HG03064 (cell line): ENCODE results near the gene PARVA.

Source experiments
- ATAC-seq: cut with Tn5 transposase; IDR thresholded peaks from one replicate; pipeline ENCODE4 v1.9.1; 2021; ENCODE audit warnings: low read depth; ENCODE audit not compliant: unreplicated experiment

The PARVA gene

DNA sequence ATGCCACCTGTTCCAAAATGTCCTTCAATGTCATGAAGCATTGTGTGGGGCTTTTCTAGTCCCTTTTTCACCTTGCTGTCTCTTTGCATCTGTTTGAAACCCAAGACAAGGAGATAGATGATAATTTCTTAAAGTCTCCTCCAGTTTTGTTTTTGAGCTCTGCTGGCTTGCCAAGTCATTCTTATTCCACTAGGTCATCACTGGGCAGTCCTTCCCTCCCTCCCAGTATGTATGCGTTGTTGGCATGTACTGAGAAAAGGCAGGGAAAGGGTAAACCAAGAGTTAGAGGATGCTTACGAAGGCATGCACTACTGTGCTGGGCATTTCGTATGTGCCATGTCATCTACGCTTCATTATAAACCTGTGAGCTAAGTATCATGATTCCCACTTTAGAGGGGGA, 78.6 kb downstream of the PARVA start:
- ATAC-seq = no peak

DNA sequence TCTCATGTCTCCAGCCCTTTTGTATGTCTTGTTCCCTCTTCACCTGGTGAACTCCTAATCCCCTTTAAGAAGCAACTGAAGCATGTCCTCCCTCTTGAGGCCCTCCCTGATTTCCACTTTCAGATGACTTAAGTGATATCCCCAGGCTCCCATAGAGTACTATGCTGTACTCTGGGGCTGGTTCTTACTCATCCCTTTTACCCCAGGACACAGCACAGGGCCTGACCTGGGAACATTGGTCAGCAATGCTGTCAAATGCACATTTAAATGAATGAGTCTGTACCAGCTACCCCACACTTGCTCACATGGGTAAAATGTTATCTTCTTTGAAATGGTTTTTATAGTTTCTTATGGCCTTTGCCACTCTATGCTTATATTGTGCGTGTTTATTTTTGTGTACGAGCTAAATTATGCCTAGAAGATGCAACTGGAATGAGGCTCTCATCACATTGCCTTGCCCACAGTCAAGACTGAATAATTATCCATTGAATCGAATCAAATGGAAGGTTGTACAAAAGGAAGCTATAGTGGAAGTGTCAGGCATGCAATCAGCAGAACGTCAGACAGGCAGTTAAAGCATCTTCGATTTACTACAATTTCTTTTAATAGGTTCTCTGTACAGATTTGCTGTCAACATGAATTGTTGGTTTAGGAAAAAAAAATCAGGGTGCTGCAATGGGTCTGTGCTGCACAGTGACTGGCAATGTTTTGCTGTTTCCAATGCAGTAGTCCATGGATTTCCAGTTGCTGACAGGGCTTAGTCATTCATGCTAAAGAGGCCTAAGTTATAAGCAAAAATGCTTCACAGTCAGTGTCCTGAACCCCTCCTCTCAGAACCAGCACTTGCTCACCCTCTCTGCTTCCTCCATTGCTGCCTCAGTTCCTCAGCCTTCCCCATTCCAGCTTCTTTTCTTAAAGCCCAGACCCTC, 79.5 kb downstream of the PARVA start:
- no peak for ATAC-seq

DNA sequence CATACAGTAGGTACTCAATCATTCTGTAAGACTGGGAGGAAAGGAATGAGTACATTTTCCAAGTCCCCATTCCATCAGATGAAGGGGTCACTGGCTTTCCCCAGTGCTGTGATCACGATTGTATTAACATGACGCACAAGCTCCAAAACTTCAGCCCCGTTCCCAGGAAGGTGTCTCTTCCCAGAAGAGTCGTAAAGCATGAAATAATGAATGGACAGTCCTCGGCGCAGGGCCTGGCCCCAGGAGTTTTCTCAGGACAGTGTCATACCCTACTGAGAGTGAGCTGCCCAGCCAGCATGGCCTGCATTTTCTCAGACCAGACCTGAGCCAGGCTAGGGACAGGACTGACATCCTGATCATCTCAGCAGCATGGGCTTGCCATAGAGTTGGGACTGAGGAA, 80.7 kb downstream of the PARVA start:
- ATAC-seq = no peak

DNA sequence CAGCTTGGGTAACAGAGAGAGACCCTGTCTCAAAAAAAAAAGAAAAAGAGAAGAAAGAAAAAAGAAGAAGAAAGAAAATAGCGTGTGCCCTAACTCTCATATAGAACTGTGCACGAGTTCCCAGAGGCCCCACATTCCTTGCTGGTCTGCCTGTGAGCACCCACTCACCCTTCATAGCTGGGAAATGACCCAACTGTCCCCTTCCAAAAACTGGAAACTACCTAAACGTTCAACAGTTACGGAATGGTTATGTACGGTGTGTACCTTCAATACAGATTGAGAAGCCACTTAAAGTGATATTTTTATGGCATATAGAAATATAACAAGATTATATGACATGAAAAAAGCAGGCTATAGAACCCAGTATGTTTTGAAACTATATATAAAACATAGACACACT, 82.0 kb downstream of the PARVA start:
- no peak for ATAC-seq

DNA sequence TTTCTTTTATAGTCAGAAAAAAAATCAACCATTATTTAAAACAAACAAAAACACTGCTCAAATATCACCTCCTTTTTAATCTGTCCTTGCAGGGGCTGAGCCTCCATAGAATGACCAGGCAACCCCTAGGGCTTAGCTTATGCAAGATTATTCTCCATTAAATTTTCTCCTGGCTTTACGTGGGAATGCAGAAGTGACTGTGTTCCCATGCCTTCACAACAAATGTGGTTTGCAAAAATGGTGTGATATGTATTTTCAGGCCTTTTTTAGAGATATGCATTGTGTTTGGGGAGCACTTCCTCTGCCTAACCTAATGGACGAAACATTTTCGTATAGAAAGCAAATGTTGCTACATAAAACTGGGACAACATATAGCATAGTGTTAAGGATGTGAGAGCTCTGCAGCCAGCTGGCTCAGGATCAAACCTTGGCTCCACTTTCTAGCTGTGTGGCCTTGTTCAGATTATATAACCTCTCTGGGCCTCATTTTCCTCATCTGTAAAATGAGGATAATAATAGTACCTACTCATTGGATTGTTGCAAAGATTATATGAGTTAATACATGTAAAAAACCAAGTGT, 82.6 kb downstream of the PARVA start:
- no peak for ATAC-seq

DNA sequence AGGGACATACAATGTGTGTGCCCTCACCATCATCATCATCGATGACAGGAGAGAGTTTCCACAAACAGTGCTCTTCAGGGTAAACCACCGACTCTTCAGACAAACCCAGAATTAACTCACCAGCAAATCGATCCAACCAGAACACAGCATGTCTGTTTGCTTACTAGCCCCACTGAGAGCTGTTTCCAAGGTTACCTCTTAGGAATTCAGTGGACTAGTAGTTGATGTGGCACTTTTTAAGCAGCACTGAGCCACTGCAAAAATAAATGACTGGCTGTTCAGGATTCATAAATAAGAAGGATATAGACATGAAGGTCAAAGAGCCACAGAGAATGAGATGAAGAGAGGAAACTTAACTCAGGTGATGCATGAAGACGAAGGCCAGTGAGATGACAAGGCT, 83.1 kb downstream of the PARVA start:
- no peak for ATAC-seq

DNA sequence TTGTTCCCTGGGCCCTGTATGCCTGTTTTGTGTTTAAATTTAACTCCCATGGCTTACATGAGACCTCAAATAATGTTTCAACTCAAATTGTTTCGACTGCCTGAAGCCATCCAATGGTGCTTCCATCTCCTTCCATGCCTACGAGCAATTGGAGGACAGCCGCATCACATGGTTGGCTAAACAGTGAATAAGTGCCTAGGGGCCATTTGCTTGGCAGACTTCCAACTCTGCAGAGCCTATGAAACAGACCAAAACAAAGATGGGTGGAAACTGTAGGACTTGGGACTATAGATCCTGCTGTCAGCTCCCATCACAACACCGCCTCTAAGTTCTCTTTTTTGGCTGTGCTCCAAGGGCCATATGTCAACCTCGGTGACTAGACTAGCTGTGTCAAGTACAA, 84.1 kb downstream of the PARVA start:
- ATAC-seq = no peak

DNA sequence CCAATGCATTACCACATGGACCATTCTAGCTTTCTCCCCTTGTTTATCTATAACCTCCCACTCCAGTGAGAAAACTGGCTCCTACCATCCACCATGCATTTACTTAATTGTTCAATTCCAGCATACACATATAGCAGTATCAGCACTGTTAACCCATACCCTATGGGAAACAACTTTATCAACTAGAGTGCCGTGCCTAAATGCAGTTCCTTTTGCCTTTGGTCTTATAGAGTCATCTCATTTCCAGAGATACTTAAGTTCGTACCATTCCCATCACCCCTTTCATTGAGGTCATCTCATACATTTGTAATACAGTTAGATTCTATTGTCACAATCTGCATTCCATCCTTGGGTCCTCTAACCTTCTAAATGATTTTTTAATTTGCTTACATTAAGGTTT, 86.9 kb downstream of the PARVA start:
- ATAC-seq = no peak

DNA sequence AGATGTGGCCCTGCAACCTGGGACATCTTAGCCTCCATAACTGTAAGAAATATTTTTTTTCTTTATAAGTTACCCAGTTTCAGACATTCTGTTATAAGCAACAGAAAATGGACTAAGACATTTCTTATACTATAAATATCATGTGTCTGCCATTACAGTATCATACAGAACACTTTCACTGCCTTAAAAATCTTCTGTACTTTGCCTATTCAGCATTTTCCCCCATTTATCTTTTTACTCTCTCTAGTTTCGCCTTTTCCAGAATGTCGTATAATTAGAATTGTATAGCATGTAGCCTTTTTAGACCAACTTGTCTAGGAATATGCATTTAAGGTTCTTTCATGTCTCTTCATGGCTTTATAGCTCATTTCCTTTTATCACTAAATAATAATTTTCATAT, 88.0 kb downstream of the PARVA start:
- ATAC-seq = no peak

DNA sequence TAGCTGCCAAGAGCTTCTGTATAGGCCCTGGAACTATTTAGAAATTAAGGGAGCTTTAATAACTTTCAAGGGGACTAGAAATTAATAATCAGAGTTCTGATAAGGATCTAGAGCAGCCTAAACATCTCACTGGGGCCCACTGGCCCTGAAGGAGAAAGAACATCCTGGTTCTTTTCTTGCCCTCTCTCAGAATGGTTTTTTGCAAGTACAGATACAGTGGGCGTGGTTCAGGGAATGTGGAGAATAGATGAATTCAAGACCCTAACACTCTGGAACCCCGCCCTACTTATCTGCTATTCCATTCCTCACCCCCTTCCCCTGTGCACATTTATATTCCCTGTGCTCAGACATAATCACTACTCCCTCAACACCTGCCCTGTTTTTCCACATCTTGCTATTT, 90.2 kb downstream of the PARVA start:
- ATAC-seq = no peak

DNA sequence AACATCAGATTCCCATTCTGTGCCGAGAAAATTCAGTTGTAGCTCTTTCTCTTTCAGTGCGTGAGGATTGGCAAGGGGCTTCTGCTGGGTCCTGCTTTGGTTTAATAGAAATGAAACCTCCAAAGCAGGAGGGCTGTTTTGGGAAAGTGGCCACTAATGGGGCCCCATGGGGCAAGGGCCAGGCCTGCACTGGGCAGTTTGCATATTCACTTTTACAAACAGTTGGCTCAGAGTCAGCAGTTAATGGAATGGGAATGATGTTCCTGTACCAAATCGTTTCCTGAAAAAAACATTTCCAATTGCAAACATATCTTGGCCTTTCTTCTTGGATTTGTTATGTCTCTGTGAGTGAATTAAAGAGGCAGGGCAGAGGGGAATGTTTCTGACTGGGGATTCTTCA, 92.1 kb downstream of the PARVA start:
- no peak for ATAC-seq

DNA sequence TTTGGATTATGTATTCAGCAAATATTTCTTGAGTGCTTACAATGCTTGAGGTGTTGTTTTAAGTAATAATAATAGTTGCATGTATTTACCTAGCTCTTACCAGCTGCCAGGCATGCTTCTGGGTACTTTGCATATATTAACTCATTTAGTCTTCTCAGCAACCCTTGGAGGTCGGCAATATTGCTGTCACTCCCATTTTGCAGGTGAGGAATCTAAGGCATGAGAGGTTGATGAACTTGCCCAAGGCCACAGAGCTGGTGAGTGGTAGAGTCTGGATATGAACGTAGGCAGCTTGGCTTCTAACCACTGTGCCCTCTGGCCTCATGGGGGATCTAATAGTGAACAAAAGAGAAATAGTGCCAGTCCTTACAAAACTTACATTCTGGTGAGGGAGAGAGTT, 92.9 kb downstream of the PARVA start:
- ATAC-seq = no peak

DNA sequence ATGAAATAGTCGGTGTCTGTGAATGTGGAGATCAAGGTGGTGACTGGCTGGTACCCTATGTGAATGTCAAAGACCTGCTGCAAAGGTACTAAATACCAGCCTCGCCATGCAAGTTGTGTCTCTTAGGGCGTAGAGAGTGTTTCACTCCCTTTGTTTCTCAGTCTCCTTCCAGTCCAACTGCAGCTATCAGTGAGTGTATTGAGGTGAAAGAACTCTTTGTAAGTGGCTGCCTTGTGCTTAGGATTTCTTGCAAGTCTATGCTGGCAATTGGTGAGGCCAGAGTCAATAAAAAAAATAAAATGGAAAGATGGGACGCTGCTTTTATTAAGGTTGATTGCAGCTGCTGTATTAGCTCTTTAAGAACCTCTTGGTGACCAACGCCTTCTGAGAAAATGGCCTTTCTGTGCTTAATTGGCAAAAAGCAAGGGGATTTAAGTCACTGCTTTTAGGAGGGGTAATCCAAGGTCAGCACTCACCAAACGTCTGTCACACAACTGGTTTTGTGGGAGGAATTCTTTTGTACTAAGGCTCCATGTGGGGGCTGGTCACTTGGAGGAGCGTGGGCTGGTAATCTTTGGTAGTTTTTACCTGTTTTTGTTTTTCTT, 95.1 kb downstream of the PARVA start:
- ATAC-seq = no peak

DNA sequence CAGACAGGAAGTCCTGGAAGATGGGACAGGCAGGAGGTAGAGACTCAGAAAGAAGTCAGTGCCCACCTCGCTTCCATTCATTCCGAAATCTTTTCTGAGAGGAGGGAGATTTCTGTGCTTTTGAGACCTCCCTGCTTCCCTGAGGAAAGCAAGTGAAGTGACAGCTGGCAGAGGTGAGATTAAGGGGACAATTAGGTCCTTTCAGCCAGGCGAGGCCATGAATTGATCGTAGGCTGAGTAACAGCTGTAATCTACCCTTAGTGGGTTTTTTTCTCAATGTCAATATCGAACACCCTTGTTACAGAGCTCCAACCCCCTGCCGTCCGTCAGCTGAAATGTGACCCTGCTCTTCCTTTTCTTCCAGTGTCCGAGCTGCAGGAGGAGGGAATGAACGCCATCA, 96.0 kb downstream of the PARVA start:
- ATAC-seq = no peak

DNA sequence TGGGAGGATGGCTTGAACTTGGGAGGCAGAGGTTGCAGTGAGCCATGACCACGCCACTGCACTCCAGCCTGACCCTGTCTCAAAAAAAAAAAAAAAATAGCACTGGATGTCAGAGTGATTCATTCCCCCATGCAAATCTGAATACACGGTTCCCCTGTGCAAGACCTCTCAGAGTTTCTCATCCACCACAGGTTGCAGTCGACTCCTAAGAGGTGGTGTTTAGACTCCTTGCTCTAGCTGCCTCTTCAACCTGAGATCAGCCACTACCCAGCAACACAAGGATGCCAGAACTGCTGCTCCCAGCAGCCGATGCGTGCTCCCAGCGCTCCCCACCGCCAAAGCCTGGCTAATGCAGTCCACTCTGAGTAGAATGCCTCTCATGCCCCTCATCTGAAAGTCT, 97.5 kb downstream of the PARVA start:
- ATAC-seq = no peak

DNA sequence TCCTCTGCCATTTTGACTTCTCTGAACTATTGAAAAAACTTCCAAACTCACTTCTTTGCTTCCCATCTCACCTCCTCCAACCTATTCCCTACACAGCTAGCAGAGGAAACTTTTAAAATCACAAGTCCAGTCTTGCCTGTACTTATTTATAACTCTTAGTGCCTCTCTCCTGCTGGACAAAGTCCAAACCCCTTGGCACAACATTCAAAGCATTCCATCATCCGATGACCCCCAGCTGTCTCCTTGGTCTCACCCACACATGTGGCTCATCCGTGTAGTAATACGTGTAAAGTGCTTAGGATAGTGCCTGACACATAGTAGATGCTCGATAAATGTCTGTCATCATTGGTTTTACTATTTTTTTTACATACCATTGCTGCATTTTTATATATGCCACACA, 101.4 kb downstream of the PARVA start:
- no peak for ATAC-seq

DNA sequence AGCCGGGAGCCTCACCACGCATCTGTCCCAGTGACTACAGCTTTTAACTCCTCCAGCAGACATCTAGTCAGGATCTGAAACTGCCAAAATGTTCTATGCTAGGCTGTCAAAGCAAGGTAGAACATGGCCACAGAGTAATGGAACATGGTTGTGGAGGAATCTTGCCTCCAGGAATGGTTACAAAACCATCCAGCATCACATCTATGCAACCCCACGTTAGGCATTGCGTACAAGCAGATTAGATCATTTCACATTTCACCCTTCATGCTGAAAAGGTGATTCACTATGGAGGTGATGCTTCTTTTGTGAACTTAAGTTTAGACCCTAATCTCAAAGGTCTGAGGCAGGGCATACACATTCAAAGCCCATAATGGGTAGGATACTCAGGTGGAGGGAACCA, 103.0 kb downstream of the PARVA start:
- ATAC-seq = no peak

DNA sequence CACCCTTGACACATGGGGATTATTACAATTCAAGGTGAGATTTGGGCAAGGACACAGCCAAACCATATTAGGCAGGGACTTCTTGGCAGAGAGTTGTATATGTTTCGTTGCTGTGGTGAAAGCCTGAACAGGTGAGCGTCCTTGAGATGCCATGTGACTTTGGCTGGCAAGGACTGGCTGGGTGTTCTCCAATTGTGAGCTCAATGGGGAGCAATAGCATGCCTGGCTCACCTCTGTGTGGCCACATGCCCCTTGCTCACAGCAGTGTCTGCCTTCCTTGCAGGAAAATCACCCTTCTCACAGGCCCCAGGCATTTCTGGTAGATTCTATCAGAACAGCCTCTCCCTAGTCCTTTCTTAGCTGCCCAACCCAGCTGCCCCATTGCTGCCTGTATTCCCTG, 105.5 kb downstream of the PARVA start:
- ATAC-seq = no peak

DNA sequence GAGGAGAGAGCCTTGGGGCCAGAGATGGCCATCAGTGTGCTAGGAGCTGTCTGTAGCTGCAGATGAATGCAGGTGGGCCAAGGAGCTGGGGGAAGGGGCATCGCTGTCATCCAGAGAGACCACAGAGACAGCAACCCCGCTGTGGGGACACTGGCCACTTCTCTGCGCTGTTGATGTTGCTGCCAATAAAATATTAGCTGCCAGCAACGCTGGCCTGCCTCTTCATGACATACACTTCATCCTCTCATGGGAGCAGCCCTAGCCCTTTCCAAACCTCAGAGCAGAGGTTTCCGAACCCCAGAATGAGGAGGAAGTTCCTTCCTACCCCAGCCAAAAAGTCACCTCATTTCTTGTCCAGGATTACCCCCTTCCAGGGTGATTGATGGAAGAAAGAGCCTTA, 106.2 kb downstream of the PARVA start:
- no peak for ATAC-seq

DNA sequence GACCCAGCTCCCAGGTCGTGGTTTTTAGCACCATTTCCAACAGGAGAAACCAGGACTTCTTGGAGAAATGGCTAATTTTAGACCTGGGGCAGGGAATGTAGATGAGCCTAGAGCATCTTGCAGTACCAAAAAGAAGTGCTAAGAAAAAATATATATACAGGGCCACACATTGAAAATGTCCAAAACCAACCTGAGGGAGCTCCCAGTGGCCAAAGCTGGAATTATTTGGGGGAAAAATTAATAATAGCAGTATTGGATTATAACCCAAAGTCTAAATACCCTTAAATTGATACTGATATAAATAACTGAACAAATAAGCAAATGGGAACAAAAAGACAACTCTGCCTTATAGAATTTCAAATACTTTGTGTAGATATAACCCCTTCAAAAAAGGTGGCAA, 108.0 kb downstream of the PARVA start:
- ATAC-seq = no peak

DNA sequence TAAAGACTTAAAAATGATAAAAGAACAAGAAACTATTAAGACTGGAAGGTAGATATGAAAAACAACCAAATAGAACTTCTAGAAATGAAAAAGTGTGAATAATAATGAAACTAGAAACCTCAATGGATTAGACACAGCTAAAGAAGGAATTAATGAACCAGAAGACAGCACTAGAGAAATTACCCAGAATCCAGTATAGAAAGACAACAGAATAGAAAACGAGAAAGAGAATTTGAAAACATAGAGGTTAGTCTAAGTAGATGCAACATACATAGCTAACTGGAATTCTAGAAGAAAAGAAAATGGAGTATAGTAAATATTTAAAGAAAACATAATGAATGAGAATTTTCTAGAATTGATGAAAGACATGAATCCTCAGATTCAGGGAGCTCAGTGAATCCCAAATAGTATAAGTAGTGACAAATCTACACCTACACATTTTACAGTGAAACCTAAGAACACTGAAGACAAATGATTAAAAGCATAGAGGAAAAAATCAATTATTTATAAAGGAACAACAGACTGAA, 111.9 kb downstream of the PARVA start:
- ATAC-seq = no peak

DNA sequence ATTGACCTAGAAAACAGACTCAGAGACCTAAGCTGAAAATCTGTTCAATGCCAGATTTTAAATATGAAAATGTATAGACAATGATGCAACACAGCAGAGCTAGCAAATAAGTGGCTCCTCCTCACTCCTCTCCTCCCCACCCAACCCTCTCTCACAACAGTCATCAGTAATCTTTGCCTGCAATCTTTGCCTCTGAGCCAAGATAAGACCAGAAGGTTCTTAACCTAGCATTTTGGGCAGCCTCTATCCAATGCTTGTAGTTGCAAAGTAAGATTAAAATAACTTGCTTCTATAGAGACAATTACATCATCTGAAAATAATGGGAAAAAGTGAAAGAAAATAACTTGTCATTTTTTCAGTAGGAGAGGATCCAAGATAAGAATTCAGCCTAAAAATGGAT, 117.3 kb downstream of the PARVA start:
- ATAC-seq = no peak
